K562 (cell line): ENCODE results near the gene SEMA4G. TPM values are rescaled to one million over a fixed set of nuclear protein-coding genes. Genes with fewer than 3 reads are reported as not detected.

ENCODE experiments used
- ATAC-seq: fragments of 200-7000 bp; cut with Tn5 transposase; 3 replicates; pipeline ENCODE4 v1.9.1; 2020; ENCODE audit warnings: moderate library complexity
- BruUV-seq: library from RNA; stranded (reverse); fragments of 400-500 nt; replicated peaks from 2 replicates; lab custom pipeline; 2021; lab: Mats Ljungman, UMichigan
- CTCF ChIA-PET: fragments of 300-600 bp; formaldehyde crosslinking; extraction: SDS; loops from one replicate; lab custom pipeline; 2021; ENCODE audit warnings: low intra/inter-chr PET ratio; lab: Yijun Ruan, JAX
- POLR2A ChIA-PET: fragments of 300-600, 350-650 bp; sonication (Branson Sonifier 250); formaldehyde crosslinking; extraction: SDS; loops from one replicate; lab custom pipeline; 2021; ENCODE audit warnings: antibody characterized with exemption, inconsistent platforms; lab: Yijun Ruan, JAX
- DNase-seq, 4 experiments: peaks; one replicate each; pipeline versions ENCODE4 v3.0.0 to v3.0.0-alpha.2; 2011 to 2018; ENCODE audit warnings: low spot score in 3 of 4, mixed read lengths in 3 of 4; ENCODE audit errors: extremely low read depth in 1 of 4
- FAIRE-seq: peaks from 2 replicates; lab custom pipeline; 2011; peaks lifted over from hg19 to GRCh38; lab: Jason Lieb, UNC
- H2AFZ ChIP-seq: 2 replicates; pipeline ENCODE4 v1.6.0; 2011; ENCODE audit warnings: low read depth, low read length, control low read depth, inconsistent platforms
- H3K27ac ChIP-seq: fragments of 200-600 bp; 3 replicates; pipeline ENCODE4 v1.8.0; 2011; ENCODE audit warnings: low read depth, mild to moderate bottlenecking, control low read depth, inconsistent platforms, low read length, moderate library complexity, mixed read lengths; ENCODE audit errors: extremely low read depth
- H3K27me3 ChIP-seq, 2 experiments: fragments of 300-600 bp in 1 of 2; 2 replicates in 1 of 2; 3 replicates in 1 of 2; pipeline versions ENCODE4 v1.6.0 to v1.8.0; 2011; ENCODE audit warnings: inconsistent platforms in 2 of 2, low read length in 2 of 2, mild to moderate bottlenecking in 1 of 2, mixed read lengths in 1 of 2, moderate library complexity in 1 of 2; ENCODE audit not compliant: control insufficient read depth in 2 of 2, insufficient read depth in 2 of 2
- H3K36me3 ChIP-seq: fragments of 300-600 bp; 3 replicates; pipeline ENCODE4 v1.8.0; 2011; ENCODE audit warnings: mild to moderate bottlenecking, low read length, inconsistent platforms; ENCODE audit not compliant: control insufficient read depth, insufficient read depth
- H3K4me1 ChIP-seq, 2 experiments: fragments of 200-600 bp in 1 of 2; replicated peaks in 1 of 2; 2 replicates in 1 of 2; 3 replicates in 1 of 2; pipeline versions ENCODE4 v1.5.1 to v1.8.0; 2011; ENCODE audit warnings: inconsistent platforms in 2 of 2, low read length in 2 of 2, mild to moderate bottlenecking in 1 of 2, mixed read lengths in 1 of 2, moderate library complexity in 1 of 2; ENCODE audit not compliant: control insufficient read depth in 2 of 2, insufficient read depth in 2 of 2
- H3K4me2 ChIP-seq: 2 replicates; pipeline ENCODE4 v1.6.1; 2011; ENCODE audit warnings: low read length, control low read depth, inconsistent platforms, mixed read lengths; ENCODE audit not compliant: insufficient read depth
- H3K4me3 ChIP-seq: fragments of 200-600 bp; sonication (generic), shearing (Covaris generic); 2 replicates; pipeline ENCODE4 v1.5.1; 2016; ENCODE audit warnings: control low read depth, inconsistent platforms
- H3K79me2 ChIP-seq: fragments of 200-600 bp; 3 replicates; pipeline ENCODE4 v1.8.0; 2011; ENCODE audit warnings: low read length, inconsistent platforms; ENCODE audit not compliant: control insufficient read depth, insufficient read depth
- H3K9ac ChIP-seq, 2 experiments: 2 replicates each; pipeline versions ENCODE4 v1.6.0 to v1.6.1; 2011; ENCODE audit warnings: low read depth in 2 of 2, low read length in 2 of 2, control low read depth in 1 of 2, inconsistent platforms in 1 of 2, mild to moderate bottlenecking in 1 of 2, mixed read lengths in 1 of 2; ENCODE audit not compliant: insufficient read depth in 1 of 2
- H3K9me1 ChIP-seq: one replicate; pipeline ENCODE4 v1.6.0; 2011; ENCODE audit warnings: inconsistent platforms, mild to moderate bottlenecking, low read length, moderate library complexity; ENCODE audit not compliant: control insufficient read depth, insufficient read depth
- H3K9me3 ChIP-seq: replicated peaks from 2 replicates; pipeline ENCODE4 v1.5.1; 2011; ENCODE audit warnings: low read depth, low read length, inconsistent platforms; ENCODE audit not compliant: control insufficient read depth, insufficient read depth
- H4K20me1 ChIP-seq: replicated peaks from 2 replicates; pipeline ENCODE4 v1.6.1; 2011; ENCODE audit warnings: low read length, inconsistent platforms, mixed read lengths; ENCODE audit not compliant: control insufficient read depth, insufficient read depth
- COPS2 ChIP-seq: fragments of 450-650 bp; conservative IDR thresholded peaks from 2 replicates; pipeline ENCODE4 v1.6.1; 2016; ENCODE audit warnings: mild to moderate bottlenecking, moderate library complexity
- FOXM1 ChIP-seq, 2 experiments: fragments of 450-650 bp in 1 of 2; sonication (generic) in 1 of 2; formaldehyde crosslinking in 1 of 2; IDR thresholded peaks; 2 replicates each; pipeline versions ENCODE4 v1.6.1 to v1.9.0; 2017 to 2022; ENCODE audit warnings: low read depth in 2 of 2, mild to moderate bottlenecking in 2 of 2, missing genetic modification reagents in 1 of 2, moderate library complexity in 1 of 2
- KDM1A ChIP-seq, 2 experiments: fragments of 450-650 bp; IDR thresholded peaks; 2 replicates each; pipeline ENCODE4 v1.6.1; 2016; ENCODE audit warnings: mild to moderate bottlenecking in 2 of 2
- NONO ChIP-seq, 2 experiments: fragments of 200-400 bp in 1 of 2; fragments of 450-650 bp in 1 of 2; formaldehyde crosslinking in 1 of 2; IDR thresholded peaks; 2 replicates each; pipeline ENCODE4 v1.6.1; 2017; ENCODE audit warnings: low read depth in 2 of 2, mild to moderate bottlenecking in 2 of 2, moderate library complexity in 2 of 2, low read length in 1 of 2
- PTTG1 ChIP-seq: fragments of 450-650 bp; IDR thresholded peaks from 2 replicates; pipeline ENCODE4 v1.6.1; 2016; ENCODE audit warnings: low read depth, mild to moderate bottlenecking, missing genetic modification characterization, missing compliant biosample characterization
- RBM17 ChIP-seq: fragments of 200-400 bp; formaldehyde crosslinking; IDR thresholded peaks from 2 replicates; pipeline ENCODE4 v1.6.1; 2017; ENCODE audit warnings: low read depth, mild to moderate bottlenecking, low read length, borderline replicate concordance
- RNF2 ChIP-seq: sonication (generic); IDR thresholded peaks from 2 replicates; pipeline ENCODE4 v1.6.1; 2016
- ZNF134 ChIP-seq: fragments of 250-450 bp; sonication (Bioruptor Pico); conservative IDR thresholded peaks from 2 replicates; pipeline ENCODE4 v1.4.0; 2020
- ZNF232 ChIP-seq: sonication (generic); formaldehyde crosslinking; IDR thresholded peaks from 2 replicates; pipeline ENCODE4 v1.8.0; 2022; ENCODE audit warnings: mild to moderate bottlenecking, missing genetic modification reagents
- ZNF717 ChIP-seq: fragments of 250-450 bp; sonication (Bioruptor Pico); IDR thresholded peaks from 2 replicates; pipeline ENCODE4 v1.5.0; 2021
- ZNF785 ChIP-seq: fragments of 250-450 bp; sonication (Bioruptor Pico); IDR thresholded peaks from 2 replicates; pipeline ENCODE4 v1.4.0; 2020; ENCODE audit warnings: mild to moderate bottlenecking
- WGBS: fragments of 100-300 bp; shearing (Covaris generic); methylation state at CpG from one replicate; pipeline ENCODE4 v1.1.6; 2016; ENCODE audit warnings: low coverage, mixed read lengths; ENCODE audit not compliant: insufficient coverage; ENCODE audit errors: missing lambda C conversion rate; 5-methylcytosine and 5-hydroxymethylcytosine counted together
- in situ Hi-C: fragments of 300-500 bp; cut with MboI; formaldehyde crosslinking; loops from 4 replicates; pipeline ENCODE4 v1.15.0; 2018; ENCODE audit warnings: inconsistent platforms, mixed read lengths
- intact Hi-C: fragments of 100-400 bp; cut with micrococcal nuclease; formaldehyde crosslinking; loops from 2 replicates; pipeline ENCODE4 v1.14.2; 2022
- polyA plus RNA-seq, 8 experiments: library from polyadenylated mRNA; depleted of rRNA in 4 of 8; stranded (reverse) in 5 of 8; unstranded in 3 of 8; fragments of >200 nt; fragmentation: Nextera tagmentation in 2 of 8; fragmentation: Illumina TruSeq in 1 of 8; extraction: Ambion mirVana in 2 of 8; extraction: Trizol in 1 of 8; gene quantifications; 2 replicates each; pipeline versions ENCODE4 v1.2.1 to v1.2.3, GENCODE V29; 2011 to 2014; ENCODE audit warnings: inconsistent platforms in 1 of 8, missing spikeins in 1 of 8
- total RNA-seq, 7 experiments: library from RNA; depleted of rRNA in 6 of 7; stranded (reverse); fragments of >200 nt in 6 of 7; fragmentation: Illumina TruSeq in 2 of 7; extraction: Trizol in 2 of 7; gene quantifications; 2 replicates each; pipeline versions ENCODE4 v1.2.1 to v1.2.3, GENCODE V29; 2011 to 2021; ENCODE audit warnings: low replicate concordance in 1 of 7
- TF ChIP-seq, protein P1 (sequence below): fragments of 250-450 bp; sonication (Bioruptor Pico); IDR thresholded peaks from 2 replicates; pipeline ENCODE4 v1.5.0; 2021
- TF ChIP-seq, protein P2 (sequence below): fragments of 450-650 bp; IDR thresholded peaks from 2 replicates; pipeline ENCODE4 v1.6.1; 2017; ENCODE audit warnings: mild to moderate bottlenecking, moderate library complexity
- TF ChIP-seq, protein P3 (sequence below), 2 experiments: fragments of 250-450 bp in 1 of 2; fragments of 450-650 bp in 1 of 2; sonication (Bioruptor Pico) in 1 of 2; IDR thresholded peaks; 2 replicates each; pipeline versions ENCODE4 v1.6.1 to v1.8.0; 2016 to 2021; ENCODE audit warnings: mild to moderate bottlenecking in 2 of 2, moderate library complexity in 2 of 2, missing compliant biosample characterization in 1 of 2, missing genetic modification characterization in 1 of 2

Gene SEMA4G
- total and polyA plus RNA-seq, 9 of the 15 experiments (the other 6 are each of a cell fraction or from before 2014, with no cell fraction given) = 0.40 to 7.8 (median 1.8) TPM

DNA sequence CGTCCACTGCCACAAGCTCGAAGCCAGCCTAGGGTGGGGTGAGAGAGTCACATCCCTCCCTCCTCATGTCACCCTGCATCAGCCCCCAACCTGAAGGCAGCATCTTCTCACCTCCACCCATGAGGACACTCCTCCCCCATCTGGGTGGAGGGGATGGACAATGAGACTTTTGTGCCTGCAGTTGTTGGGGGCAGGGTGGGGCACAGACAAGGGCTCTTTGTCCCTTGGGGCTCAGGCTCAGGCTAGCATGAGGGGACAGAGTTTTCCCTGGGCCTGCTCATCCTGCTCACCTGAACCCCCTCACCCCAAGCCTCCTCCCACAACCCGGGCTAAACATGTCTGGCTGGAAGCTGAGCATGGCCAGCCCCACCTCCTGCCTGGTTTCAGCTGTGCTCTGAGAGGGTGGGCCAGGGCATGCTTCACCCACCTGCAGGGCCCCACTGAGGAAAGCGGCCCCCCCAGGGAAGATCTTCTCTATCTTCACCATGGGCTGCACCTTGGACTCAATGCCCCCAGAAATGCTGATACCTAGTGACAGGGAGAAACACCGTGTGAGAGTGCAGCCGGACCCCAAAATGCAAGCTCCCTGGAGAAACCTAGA, 39.6 kb downstream of the SEMA4G start:
- ATAC-seq (no peak), FAIRE-seq (no peak), DNase-seq (no peak)
- TF ChIP-seq, protein P1, sequence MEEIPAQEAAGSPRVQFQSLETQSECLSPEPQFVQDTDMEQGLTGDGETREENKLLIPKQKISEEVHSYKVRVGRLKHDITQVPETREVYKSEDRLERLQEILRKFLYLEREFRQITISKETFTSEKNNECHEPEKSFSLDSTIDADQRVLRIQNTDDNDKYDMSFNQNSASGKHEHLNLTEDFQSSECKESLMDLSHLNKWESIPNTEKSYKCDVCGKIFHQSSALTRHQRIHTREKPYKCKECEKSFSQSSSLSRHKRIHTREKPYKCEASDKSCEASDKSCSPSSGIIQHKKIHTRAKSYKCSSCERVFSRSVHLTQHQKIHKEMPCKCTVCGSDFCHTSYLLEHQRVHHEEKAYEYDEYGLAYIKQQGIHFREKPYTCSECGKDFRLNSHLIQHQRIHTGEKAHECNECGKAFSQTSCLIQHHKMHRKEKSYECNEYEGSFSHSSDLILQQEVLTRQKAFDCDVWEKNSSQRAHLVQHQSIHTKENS (CRISPR knock-in tag) = no peak
- TF ChIP-seq ZNF134 (CRISPR knock-in tag) (no peak), PTTG1 (tag) (no peak), RNF2 (no peak), KDM1A (IDR thresholded peaks at IDR 0.05) (no peak), ZNF785 (CRISPR knock-in tag) (no peak), RBM17 (no peak), COPS2 (no peak), ZNF232 (CRISPR knock-in tag) (no peak), ZNF717 (CRISPR knock-in tag) (no peak), FOXM1 (IDR thresholded peaks at IDR 0.05; ENCODE audit: low read depth) (no peak), FOXM1 (CRISPR knock-in tag; IDR thresholded peaks at IDR 0.05; ENCODE audit: low read depth) (no peak), NONO (IDR thresholded peaks at IDR 0.05; ENCODE audit: low read depth in 2 of 2, low read length in 1 of 2) (no peak)
- TF ChIP-seq, protein P2, sequence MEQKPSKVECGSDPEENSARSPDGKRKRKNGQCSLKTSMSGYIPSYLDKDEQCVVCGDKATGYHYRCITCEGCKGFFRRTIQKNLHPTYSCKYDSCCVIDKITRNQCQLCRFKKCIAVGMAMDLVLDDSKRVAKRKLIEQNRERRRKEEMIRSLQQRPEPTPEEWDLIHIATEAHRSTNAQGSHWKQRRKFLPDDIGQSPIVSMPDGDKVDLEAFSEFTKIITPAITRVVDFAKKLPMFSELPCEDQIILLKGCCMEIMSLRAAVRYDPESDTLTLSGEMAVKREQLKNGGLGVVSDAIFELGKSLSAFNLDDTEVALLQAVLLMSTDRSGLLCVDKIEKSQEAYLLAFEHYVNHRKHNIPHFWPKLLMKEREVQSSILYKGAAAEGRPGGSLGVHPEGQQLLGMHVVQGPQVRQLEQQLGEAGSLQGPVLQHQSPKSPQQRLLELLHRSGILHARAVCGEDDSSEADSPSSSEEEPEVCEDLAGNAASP = no peak
- TF ChIP-seq, protein P3, sequence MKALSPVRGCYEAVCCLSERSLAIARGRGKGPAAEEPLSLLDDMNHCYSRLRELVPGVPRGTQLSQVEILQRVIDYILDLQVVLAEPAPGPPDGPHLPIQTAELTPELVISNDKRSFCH (CRISPR knock-in tag; IDR thresholded peaks at IDR 0.05) = no peak
- TF ChIP-seq, protein P3 (tag; IDR thresholded peaks at IDR 0.05) = no peak
- Histone ChIP-seq H4K20me1 (no peaks in the 10 kb centered on the region), H3K79me2 (no peaks in the 10 kb centered on the region), H3K9me1 (no peaks in the 10 kb centered on the region), H3K27me3 (no peaks in the 10 kb centered on the region), H3K4me3 (no peak overlapping the region), H3K36me3 (peaks cover 26% of the 10 kb centered on the region; the same call in 2 of the 3 replicates), H3K4me2 (no peak overlapping the region), H3K9ac (peak overlapping the region in 1 of 2 experiments; percentile 45; a peak in 2 of 4 replicates), H3K4me1 (peaks cover 14 to 47% of the 10 kb centered on the region in 2 experiments; a peak in 4 of 5 replicates), H3K9me3 (no peaks in the 10 kb centered on the region), H2AFZ (no peak overlapping the region), H3K27ac (no peak overlapping the region)
- POLR2A ChIA-PET = interaction anchor here (0.7 kb wide), 1 partner anchor 1700 kb away, joined by 3 read pairs; no protein-coding TSS in a partner anchor
- intact Hi-C loops (no loop called here), in situ Hi-C loops (no loop called here)
- no TSS peak for BruUV-seq
- CTCF ChIA-PET = no interaction called here
- WGBS = 68% methylated on average over 4 of the region's 6 CpGs
